Ovary (tissue), 9 donors: Measurements from ENCODE around the gene ETV5. TPM values are rescaled to one million over a fixed set of nuclear protein-coding genes. Genes with fewer than 3 reads are reported as not detected.

Source experiments
- DNase-seq, 5 donors: peaks; one replicate each; pipeline ENCODE4 v3.0.0-alpha.2; 2019 to 2020
- H3K27ac ChIP-seq, 2 donors: fragments of 200-600 bp; one replicate each; pipeline versions ENCODE4 v1.5.1 to v1.8.0; 2019 to 2022
- H3K27me3 ChIP-seq: fragments of 200-600 bp; one replicate; pipeline ENCODE4 v1.8.0; 2022
- H3K36me3 ChIP-seq: fragments of 200-600 bp; sonication (generic); one replicate; pipeline ENCODE4 v1.5.1; 2019
- H3K4me1 ChIP-seq: one replicate; pipeline ENCODE4 v1.8.1; 2013; ENCODE audit warnings: mild to moderate bottlenecking, moderate library complexity; ENCODE audit not compliant: insufficient read depth
- H3K4me3 ChIP-seq: fragments of 200-600 bp; sonication (generic); one replicate; pipeline ENCODE4 v1.5.1; 2017
- H3K9me3 ChIP-seq, 2 donors: fragments of 200-600 bp in 1 of 2; sonication (generic) in 1 of 2; one replicate each; pipeline versions ENCODE4 v1.5.1 to v1.8.1; 2013 to 2019; ENCODE audit warnings: mild to moderate bottlenecking in 1 of 2, moderate library complexity in 1 of 2
- CTCF ChIP-seq, 3 donors: fragments of 450-650 bp in 2 of 3; fragments of 200-600 bp in 1 of 3; IDR thresholded peaks; one replicate each; pipeline versions ENCODE4 v1.5.1 to v1.8.0; 2016 to 2022; ENCODE audit warnings: antibody characterized with exemption in 3 of 3, mild to moderate bottlenecking in 1 of 3
- EP300 ChIP-seq: sonication (generic); formaldehyde crosslinking; IDR thresholded peaks from one replicate; pipeline ENCODE4 v1.6.1; 2017; ENCODE audit warnings: antibody characterized with exemption
- POLR2A ChIP-seq: fragments of 450-650 bp; IDR thresholded peaks from one replicate; pipeline ENCODE4 v1.6.1; 2017; ENCODE audit warnings: antibody characterized with exemption, mild to moderate bottlenecking, moderate library complexity
- WGBS, 3 donors: extraction: QIAGEN DNeasy Blood & Tissue Kit in 1 of 3; methylation state at CpG; one replicate each; pipeline versions ENCODE4 v1.1.5 to v1.1.7; 2013 to 2017; 5-methylcytosine and 5-hydroxymethylcytosine counted together
- intact Hi-C, 4 donors: fragments of 100-400 bp; cut with DNase I; formaldehyde crosslinking; loops; one replicate each; pipeline versions ENCODE4 v1.11.0 to v1.15.1; 2022 to 2023
- polyA plus RNA-seq, 2 donors: library from polyadenylated mRNA; stranded (reverse); fragments of 200-250 nt in 1 of 2; fragments of 350-450 nt in 1 of 2; fragmentation: Illumina TruSeq in 1 of 2; extraction: RNeasy Lipid Tissue Mini Kit (QIAGEN cat#74804) in 1 of 2; gene quantifications; one replicate each; pipeline ENCODE4 v1.2.3, GENCODE V29; 2013 to 2014
- total RNA-seq, 7 donors: library from RNA; depleted of rRNA in 2 of 7; stranded (reverse); fragments of >200 nt in 2 of 7; fragmentation: NEBNext Ultra II Directional in 3 of 7; extraction: Animal tissue kit (Norgen Biotek cat#: 25700) in 3 of 7; gene quantifications; one replicate each; pipeline versions ENCODE4 v1.1.0 to v1.2.4, GENCODE V29; 2016 to 2023
- donor health status: DM: no; HTN: no; CAD: no; lungs with moderate emphysema.
- donor health status: DM: no; HTN: no; CAD: no.
- donor health status: Bipolar disorder and iron deficiency.
- donor health status: DM: yes; HTN: yes; CAD: no.
- donor health status: DM: no; HTN: no; CAD: no.
- donor health status: DM: yes; HTN: yes; CAD: no.

ETV5 gene
- total and polyA plus RNA-seq, 9 donors, result 1.8 to 20.4 (median 6.6) TPM

- no peak overlapping the region for H3K4me3 ChIP-seq
- H3K27me3 ChIP-seq, result no peaks in the 10 kb centered on the region
- WGBS, 3 donors, result 84 to 91% (median 85%) methylated on average over 3 of the region's 3 CpGs
- no peak for DNase-seq
- TF ChIP-seq EP300 (no peak), POLR2A (no peak), CTCF (IDR thresholded peaks at IDR 0.05) (no peak)
- H3K9me3 ChIP-seq, result no peaks in the 10 kb centered on the region
- H3K27ac ChIP-seq, result no peak overlapping the region
- intact Hi-C loops, result no loop called here
- H3K36me3 ChIP-seq, result no peaks in the 10 kb centered on the region
- no peaks in the 10 kb centered on the region for H3K4me1 ChIP-seq
Observed at GRCh38 chr3:186117521-186118134, 8.7 kb upstream of the ETV5 start.

- intact Hi-C loops, result no loop called here
- 81 to 85% (median 81%) methylated on average over 15 of the region's 15 CpGs for WGBS, 3 donors
- no peaks in the 10 kb centered on the region for H3K36me3 ChIP-seq
- H3K4me1 ChIP-seq, result no peaks in the 10 kb centered on the region
- DNase-seq, result no peak
- TF ChIP-seq EP300 (no peak), CTCF (IDR thresholded peaks at IDR 0.05) (no peak), POLR2A (no peak)
- no peaks in the 10 kb centered on the region for H3K27me3 ChIP-seq
- no peaks in the 10 kb centered on the region for H3K9me3 ChIP-seq
- no peak overlapping the region for H3K4me3 ChIP-seq
- no peak overlapping the region for H3K27ac ChIP-seq
Observed at GRCh38 chr3:186115239-186115996, 6.5 kb upstream of the ETV5 start.

- intact Hi-C loops, result no loop called here
- H3K4me1 ChIP-seq, result peaks cover 7% of the 10 kb centered on the region
- DNase-seq, result no peak
Observed at GRCh38 chr3:186110975-186111974, 2.4 kb upstream of the ETV5 start.

More at GRCh38 chr3:186110975-186111974, 2.4 kb upstream of the ETV5 start:
- WGBS, 3 donors, result 52 to 59% (median 59%) methylated on average over 12 of the region's 12 CpGs
- no peaks in the 10 kb centered on the region for H3K9me3 ChIP-seq
- H3K27me3 ChIP-seq, result no peaks in the 10 kb centered on the region
- H3K36me3 ChIP-seq, result no peaks in the 10 kb centered on the region
- TF ChIP-seq CTCF (IDR thresholded peaks at IDR 0.05), result no peak
- TF ChIP-seq EP300, result no peak
- TF ChIP-seq POLR2A, result no peak
- H3K4me3 ChIP-seq, result no peak overlapping the region
- H3K27ac ChIP-seq, result no peak overlapping the region
